Loucy (cell line): ENCODE data around the gene SORCS1.

ENCODE experiments used
- H2AFZ ChIP-seq: fragments of 200-600 bp; sonication (generic); 2 replicates; pipeline ENCODE4 v1.6.0; 2016; ENCODE audit warnings: antibody characterized with exemption, mild to moderate bottlenecking, low read length, moderate library complexity
- H3F3A ChIP-seq: fragments of 200-600 bp; 2 replicates; pipeline ENCODE4 v1.6.0; 2016; ENCODE audit warnings: antibody characterized with exemption, low read depth, mild to moderate bottlenecking
- H3K27me3 ChIP-seq: fragments of 200-600 bp; sonication (generic); 2 replicates; pipeline ENCODE4 v1.6.1; 2014; ENCODE audit warnings: low read length, mild to moderate bottlenecking; ENCODE audit not compliant: insufficient read depth, poor library complexity, severe bottlenecking
- H3K36me3 ChIP-seq: fragments of 200-600 bp; sonication (generic); 2 replicates; pipeline ENCODE4 v1.6.1; 2016; ENCODE audit warnings: low read length; ENCODE audit not compliant: insufficient read depth
- H3K4me1 ChIP-seq: fragments of 200-600 bp; sonication (generic); 2 replicates; pipeline ENCODE4 v1.5.1; 2014; ENCODE audit warnings: low read length, mild to moderate bottlenecking; ENCODE audit not compliant: insufficient read depth, poor library complexity, severe bottlenecking
- H3K4me2 ChIP-seq: fragments of 200-600 bp; sonication (generic); 2 replicates; pipeline ENCODE4 v1.6.0; 2014; ENCODE audit warnings: antibody characterized with exemption, low read length, low read depth, mild to moderate bottlenecking; ENCODE audit not compliant: poor library complexity, severe bottlenecking
- H3K4me3 ChIP-seq: fragments of 200-600 bp; sonication (generic); 2 replicates; pipeline ENCODE4 v1.5.1; 2014; ENCODE audit warnings: low read length, mild to moderate bottlenecking, mixed read lengths; ENCODE audit not compliant: poor library complexity, severe bottlenecking
- H3K79me2 ChIP-seq: fragments of 200-600 bp; sonication (generic); 2 replicates; pipeline ENCODE4 v1.6.1; 2014; ENCODE audit warnings: low read length; ENCODE audit not compliant: insufficient read depth
- H3K9ac ChIP-seq: fragments of 200-600 bp; sonication (generic); 2 replicates; pipeline ENCODE4 v1.6.0; 2014; ENCODE audit warnings: mild to moderate bottlenecking, low read depth, low read length, moderate library complexity; ENCODE audit not compliant: poor library complexity, severe bottlenecking
- H3K9me2 ChIP-seq: fragments of 200-600 bp; sonication (generic); replicated peaks from 2 replicates; pipeline ENCODE4 v1.6.1; 2016; ENCODE audit warnings: low read depth, low read length, mixed read lengths
- H3K9me3 ChIP-seq: fragments of 200-600 bp; sonication (generic); 2 replicates; pipeline ENCODE4 v1.6.1; 2014; ENCODE audit warnings: mild to moderate bottlenecking, antibody characterized with exemption, low read length, low read depth; ENCODE audit not compliant: insufficient read depth
- H4K20me1 ChIP-seq: fragments of 200-600 bp; sonication (generic); 2 replicates; pipeline ENCODE4 v1.6.0; 2014; ENCODE audit warnings: antibody characterized with exemption, low read length, mild to moderate bottlenecking; ENCODE audit not compliant: insufficient read depth, poor library complexity, severe bottlenecking
- EZH2phosphoT487 ChIP-seq: fragments of 200-600 bp; IDR thresholded peaks from 2 replicates; pipeline ENCODE4 v1.6.1; 2018; ENCODE audit warnings: antibody characterized with exemption, mild to moderate bottlenecking, moderate library complexity, borderline replicate concordance
- TF ChIP-seq, protein P1 (sequence below): fragments of 200-600 bp; sonication (generic); conservative IDR thresholded peaks from 2 replicates; pipeline ENCODE4 v1.5.1; 2014; ENCODE audit warnings: mild to moderate bottlenecking, antibody characterized with exemption, low read length

Gene SORCS1

DNA sequence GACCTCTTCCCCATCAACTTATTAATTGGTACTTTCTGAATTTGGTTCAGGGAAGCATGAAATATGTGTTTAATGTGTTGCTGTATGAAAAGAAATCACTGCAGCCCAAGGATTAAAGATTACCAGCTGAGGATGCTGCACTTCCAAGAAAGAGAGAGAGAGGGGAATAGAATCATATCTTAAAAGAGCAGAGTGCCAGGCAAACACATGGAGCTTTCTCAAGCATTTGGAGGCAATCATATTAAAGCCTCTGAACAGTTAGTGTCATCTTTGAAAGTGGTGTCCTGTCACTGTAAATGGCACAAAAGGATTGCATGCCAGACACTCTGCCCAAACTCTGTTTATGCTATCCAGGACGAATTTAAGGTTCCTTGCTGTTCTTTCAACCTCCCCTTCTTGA is 386.7 kb downstream of the SORCS1 start:
- no peaks in the 10 kb centered on the region for H3K9me2 ChIP-seq
- TF ChIP-seq, protein P1, sequence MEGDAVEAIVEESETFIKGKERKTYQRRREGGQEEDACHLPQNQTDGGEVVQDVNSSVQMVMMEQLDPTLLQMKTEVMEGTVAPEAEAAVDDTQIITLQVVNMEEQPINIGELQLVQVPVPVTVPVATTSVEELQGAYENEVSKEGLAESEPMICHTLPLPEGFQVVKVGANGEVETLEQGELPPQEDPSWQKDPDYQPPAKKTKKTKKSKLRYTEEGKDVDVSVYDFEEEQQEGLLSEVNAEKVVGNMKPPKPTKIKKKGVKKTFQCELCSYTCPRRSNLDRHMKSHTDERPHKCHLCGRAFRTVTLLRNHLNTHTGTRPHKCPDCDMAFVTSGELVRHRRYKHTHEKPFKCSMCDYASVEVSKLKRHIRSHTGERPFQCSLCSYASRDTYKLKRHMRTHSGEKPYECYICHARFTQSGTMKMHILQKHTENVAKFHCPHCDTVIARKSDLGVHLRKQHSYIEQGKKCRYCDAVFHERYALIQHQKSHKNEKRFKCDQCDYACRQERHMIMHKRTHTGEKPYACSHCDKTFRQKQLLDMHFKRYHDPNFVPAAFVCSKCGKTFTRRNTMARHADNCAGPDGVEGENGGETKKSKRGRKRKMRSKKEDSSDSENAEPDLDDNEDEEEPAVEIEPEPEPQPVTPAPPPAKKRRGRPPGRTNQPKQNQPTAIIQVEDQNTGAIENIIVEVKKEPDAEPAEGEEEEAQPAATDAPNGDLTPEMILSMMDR = no peak
- no peak for TF ChIP-seq EZH2phosphoT487

DNA sequence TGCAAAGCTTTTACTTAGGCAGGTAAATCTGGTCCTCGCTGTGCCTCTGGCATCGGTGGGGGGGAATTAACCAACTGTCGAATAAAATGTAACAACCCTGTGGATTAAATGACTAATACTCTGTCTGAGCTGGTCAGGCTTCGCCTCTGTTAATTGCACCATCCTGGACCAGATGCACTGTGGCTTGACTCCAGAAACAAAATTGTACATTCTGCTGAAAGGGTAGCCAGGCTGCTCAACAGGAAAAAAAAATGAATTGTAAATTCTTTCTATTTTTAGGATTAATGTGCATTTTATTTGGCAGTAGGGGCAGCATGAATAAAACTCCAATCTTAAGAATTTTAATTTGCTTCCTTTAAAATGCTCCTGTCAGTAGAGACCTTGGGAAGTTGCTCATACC is 389.4 kb downstream of the SORCS1 start:
- Histone ChIP-seq H3K9me3 (no peaks in the 10 kb centered on the region), H3K4me3 (no peak overlapping the region), H3K9me2 (no peaks in the 10 kb centered on the region), H3K36me3 (no peaks in the 10 kb centered on the region), H3K27me3 (no peaks in the 10 kb centered on the region), H3K79me2 (no peaks in the 10 kb centered on the region), H3K4me2 (no peak overlapping the region), H3F3A (peaks cover 9% of the 10 kb centered on the region), H3K4me1 (peaks cover 30% of the 10 kb centered on the region), H2AFZ (no peak overlapping the region), H3K9ac (no peak overlapping the region), H4K20me1 (no peaks in the 10 kb centered on the region)
- no peak for TF ChIP-seq EZH2phosphoT487
- TF ChIP-seq, protein P1 = no peak

More for the DNA sequence above, 386.7 kb downstream of the SORCS1 start:
- H4K20me1 ChIP-seq = no peaks in the 10 kb centered on the region
- H3F3A ChIP-seq = no peaks in the 10 kb centered on the region
- H3K4me3 ChIP-seq = no peak overlapping the region
- H3K36me3 ChIP-seq = no peaks in the 10 kb centered on the region
- H3K4me2 ChIP-seq = no peak overlapping the region
- H3K9ac ChIP-seq = no peak overlapping the region
- no peaks in the 10 kb centered on the region for H3K79me2 ChIP-seq
- no peak overlapping the region for H2AFZ ChIP-seq
- H3K4me1 ChIP-seq = peaks cover 5% of the 10 kb centered on the region
- H3K27me3 ChIP-seq = no peaks in the 10 kb centered on the region
- no peaks in the 10 kb centered on the region for H3K9me3 ChIP-seq

DNA sequence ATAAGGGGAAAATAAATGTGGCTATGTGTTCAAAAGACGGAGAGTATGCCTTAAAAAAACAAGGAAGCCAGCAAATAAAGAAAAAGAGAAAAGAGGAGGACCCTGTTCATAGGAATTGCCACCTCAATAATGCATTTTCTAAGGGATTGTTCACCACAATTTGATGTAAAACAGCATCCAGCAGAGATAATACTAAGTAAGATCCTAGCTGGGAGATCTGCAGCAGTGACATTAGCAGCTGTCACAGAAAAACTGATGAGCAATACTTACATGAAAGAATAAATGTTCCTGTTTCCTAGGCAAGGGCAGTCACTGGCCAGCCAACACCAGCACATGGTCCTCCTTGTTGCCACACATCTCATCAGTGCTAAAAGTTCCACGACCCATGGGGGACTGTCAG is 391.5 kb downstream of the SORCS1 start:
- Histone ChIP-seq H3K36me3 (no peaks in the 10 kb centered on the region), H2AFZ (no peak overlapping the region), H3F3A (peaks cover 9% of the 10 kb centered on the region), H3K4me2 (no peak overlapping the region), H3K27me3 (no peaks in the 10 kb centered on the region), H3K4me3 (no peak overlapping the region), H3K9me3 (no peaks in the 10 kb centered on the region), H3K9ac (no peak overlapping the region), H3K9me2 (no peaks in the 10 kb centered on the region), H3K79me2 (no peaks in the 10 kb centered on the region), H3K4me1 (peaks cover 37% of the 10 kb centered on the region), H4K20me1 (no peaks in the 10 kb centered on the region)
- no peak for TF ChIP-seq EZH2phosphoT487
- TF ChIP-seq, protein P1 = no peak
